Psoas muscle (tissue), 8 donors: ENCODE measurements around the gene ARL13B. TPM values are rescaled to one million over a fixed set of nuclear protein-coding genes. Genes with fewer than 3 reads are reported as not detected.

Experiments
- ATAC-seq, 4 donors: fragments of 200-7000 bp; cut with Tn5 transposase; one replicate each; pipeline ENCODE4 v1.9.1; 2020; ENCODE audit warnings: moderate library complexity in 3 of 4, mild to moderate bottlenecking in 2 of 4
- DNase-seq, 2 donors: peaks; one replicate each; pipeline ENCODE4 v3.0.0-alpha.2; 2020
- H3K27ac ChIP-seq: fragments of 200-600 bp; one replicate; pipeline ENCODE4 v1.8.0; 2022
- H3K27me3 ChIP-seq, 3 donors: fragments of 200-600 bp in 1 of 3; one replicate each; pipeline versions ENCODE4 v1.6.1 to v1.8.0; 2013 to 2022; ENCODE audit warnings: low read length in 2 of 3, mild to moderate bottlenecking in 2 of 3, moderate library complexity in 1 of 3; ENCODE audit not compliant: insufficient read depth in 3 of 3
- H3K36me3 ChIP-seq, 2 donors: fragments of 200-600 bp in 1 of 2; one replicate each; pipeline versions ENCODE4 v1.6.1 to v1.8.0; 2013 to 2022; ENCODE audit warnings: low read depth in 1 of 2, mild to moderate bottlenecking in 1 of 2, moderate library complexity in 1 of 2; ENCODE audit not compliant: insufficient read depth in 1 of 2
- H3K4me1 ChIP-seq: fragments of 200-600 bp; one replicate; pipeline ENCODE4 v1.8.0; 2022
- H3K4me3 ChIP-seq: fragments of 200-600 bp; one replicate; pipeline ENCODE4 v1.8.0; 2022; ENCODE audit warnings: mild to moderate bottlenecking
- H3K9me3 ChIP-seq: fragments of 200-600 bp; one replicate; pipeline ENCODE4 v1.8.0; 2022
- CTCF ChIP-seq: fragments of 200-600 bp; IDR thresholded peaks from one replicate; pipeline ENCODE4 v1.8.0; 2022; ENCODE audit warnings: antibody characterized with exemption
- WGBS, 3 donors: extraction: QIAGEN DNeasy Blood & Tissue Kit; methylation state at CpG; one replicate each; pipeline versions ENCODE4 v1.1.6 to v1.1.7; 2013; 5-methylcytosine and 5-hydroxymethylcytosine counted together
- intact Hi-C, 2 donors: fragments of 100-400 bp; cut with DNase I; formaldehyde crosslinking; loops; one replicate each; pipeline versions ENCODE4 v1.11.0 to v1.14.2; 2022
- polyA plus RNA-seq, 3 donors: library from polyadenylated mRNA; stranded (reverse); fragments of 200-250 nt; gene quantifications; one replicate each; pipeline ENCODE4 v1.2.3, GENCODE V29; 2013
- total RNA-seq, 4 donors: library from RNA; stranded (reverse); fragmentation: NEBNext Ultra II Directional in 2 of 4; extraction: Animal tissue kit (Norgen Biotek cat#: 25700) in 2 of 4; gene quantifications; one replicate each; pipeline versions ENCODE4 v1.2.1 to v1.2.4, GENCODE V29; 2021 to 2023
- donor health status: healthy with polysubstance abuse.
- donor health status: DM: no; HTN: no; CAD: no; lungs with moderate emphysema.
- donor health status: Bipolar disorder and iron deficiency.
- donor health status: healthy.
- donor health status: DM: yes; HTN: yes; CAD: no.
- donor health status: DM: no; HTN: no; CAD: no.
- donor health status: DM: no; HTN: no; CAD: no.
- donor health status: DM: yes; HTN: yes; CAD: no.

ARL13B gene
- total and polyA plus RNA-seq, 7 donors: 0.86 to 2.6 (median 1.8) TPM

GRCh38 chr3:93992207-93992606, 12.3 kb downstream of the ARL13B start:
- Histone ChIP-seq H3K9me3 (no peaks in the 10 kb centered on the region), H3K4me1 (no peaks in the 10 kb centered on the region), H3K4me3 (no peak overlapping the region), H3K27me3 (no peaks in the 10 kb centered on the region), H3K36me3 (no peaks in the 10 kb centered on the region), H3K27ac (no peak overlapping the region)
- ATAC-seq (no peak), DNase-seq (no peak)
- 84 to 90% (median 90%) methylated on average over 3 of the region's 3 CpGs for WGBS, 3 donors
- intact Hi-C loops: no loop called here
- TF ChIP-seq CTCF: no peak

- Histone ChIP-seq H3K36me3 (no peaks in the 10 kb centered on the region), H3K4me1 (no peaks in the 10 kb centered on the region), H3K27ac (no peak overlapping the region), H3K4me3 (no peak overlapping the region), H3K9me3 (no peaks in the 10 kb centered on the region), H3K27me3 (no peaks in the 10 kb centered on the region)
- ATAC-seq: no peak
- WGBS, 3 donors: 78 to 89% (median 80%) methylated on average over 3 of the region's 3 CpGs
- DNase-seq: no peak
- intact Hi-C loops: no loop called here
- TF ChIP-seq CTCF: no peak
Measured at GRCh38 chr3:93994056-93994455, 14.1 kb downstream of the ARL13B start.

- Histone ChIP-seq H3K9me3 (no peaks in the 10 kb centered on the region), H3K4me3 (no peak overlapping the region), H3K36me3 (no peaks in the 10 kb centered on the region), H3K4me1 (peaks cover 4% of the 10 kb centered on the region), H3K27ac (no peak overlapping the region), H3K27me3 (no peaks in the 10 kb centered on the region)
- 75 to 84% (median 79%) methylated on average over 1 of the region's 1 CpG for WGBS, 3 donors
- no peak for DNase-seq
- intact Hi-C loops: loop anchor here (5.0 kb wide), 1 partner anchor 66 kb away; no protein-coding TSS in a partner anchor
- no peak for TF ChIP-seq CTCF
- ATAC-seq: no peak
Measured at GRCh38 chr3:94001191-94001590, 21.2 kb downstream of the ARL13B start.

- no peaks in the 10 kb centered on the region for H3K27me3 ChIP-seq
- no peak for DNase-seq
- no peak overlapping the region for H3K27ac ChIP-seq
- 87 to 94% (median 92%) methylated on average over 3 of the region's 3 CpGs for WGBS, 3 donors
- ATAC-seq: no peak
- no peak overlapping the region for H3K4me3 ChIP-seq
- TF ChIP-seq CTCF: no peak
- H3K9me3 ChIP-seq: no peaks in the 10 kb centered on the region
- intact Hi-C loops: loop anchor here (5.0 kb wide), 1 partner anchor 65 kb away; no protein-coding TSS in a partner anchor
- peaks cover 4% of the 10 kb centered on the region for H3K4me1 ChIP-seq
- no peaks in the 10 kb centered on the region for H3K36me3 ChIP-seq
Measured at GRCh38 chr3:94001827-94002495, 22.0 kb downstream of the ARL13B start.
